Ammon's horn (tissue), 1 donor: ENCODE results near the gene ATRIP.

Source experiments
- DNase-seq: peaks from one replicate; pipeline ENCODE4 v3.0.0-alpha.2; 2016; ENCODE audit warnings: low spot score

Gene ATRIP

GRCh38 chr3:48504051-48504946 lies 57.8 kb downstream of the ATRIP start, which contains the start of gene SHISA5:
TSS of gene SHISA5 (minus strand) at chr3:48504174. CDS start at chr3:48504094, 80 bp downstream.
- peak; percentile 76 for DNase-seq

DNA sequence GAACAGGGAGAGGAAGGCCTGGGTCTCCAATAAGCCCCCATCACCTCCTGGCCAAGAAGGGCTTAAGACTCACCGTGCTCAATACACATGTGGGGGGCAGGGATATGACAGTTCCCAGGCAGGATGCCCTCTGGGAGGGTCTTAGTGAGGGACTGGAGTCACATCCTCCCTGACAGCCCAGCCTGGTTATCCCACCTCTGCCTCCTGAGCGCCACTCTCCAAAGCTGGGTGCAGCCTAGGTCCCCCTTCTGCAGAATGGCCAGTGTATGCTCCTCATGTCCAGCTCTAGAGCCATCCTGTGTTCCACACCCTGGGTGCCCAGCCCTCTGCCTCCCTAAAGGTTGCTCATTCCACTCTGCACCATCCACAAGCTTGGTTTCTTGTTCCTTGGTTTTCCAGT lies 58.6 kb downstream of the ATRIP start:
- no peak for DNase-seq

GRCh38 chr3:48505968-48506504 lies 59.5 kb downstream of the ATRIP start:
- no peak for DNase-seq

- peak; percentile 40 for DNase-seq
Measured at GRCh38 chr3:48507256-48508061, 60.9 kb downstream of the ATRIP start.

DNA sequence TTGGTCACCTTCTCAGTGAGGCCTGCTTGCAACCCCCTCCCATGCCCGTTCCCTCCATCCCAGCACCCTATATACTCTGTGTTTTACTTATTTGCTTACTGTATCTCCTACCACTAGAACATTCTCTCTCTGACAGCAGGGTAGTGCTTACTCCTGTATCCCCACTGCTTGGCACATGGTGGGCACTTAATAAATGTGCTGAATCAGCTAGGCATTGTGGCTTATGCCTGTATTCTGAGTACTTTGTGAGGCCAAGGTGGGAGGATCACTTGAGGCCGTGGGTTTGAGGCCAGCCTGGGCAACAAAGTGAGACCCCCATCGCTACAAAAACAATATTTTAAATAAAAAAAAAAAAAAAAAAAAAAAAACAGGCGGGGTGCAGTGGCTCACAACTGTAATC lies 65.0 kb downstream of the ATRIP start:
- no peak for DNase-seq

DNA sequence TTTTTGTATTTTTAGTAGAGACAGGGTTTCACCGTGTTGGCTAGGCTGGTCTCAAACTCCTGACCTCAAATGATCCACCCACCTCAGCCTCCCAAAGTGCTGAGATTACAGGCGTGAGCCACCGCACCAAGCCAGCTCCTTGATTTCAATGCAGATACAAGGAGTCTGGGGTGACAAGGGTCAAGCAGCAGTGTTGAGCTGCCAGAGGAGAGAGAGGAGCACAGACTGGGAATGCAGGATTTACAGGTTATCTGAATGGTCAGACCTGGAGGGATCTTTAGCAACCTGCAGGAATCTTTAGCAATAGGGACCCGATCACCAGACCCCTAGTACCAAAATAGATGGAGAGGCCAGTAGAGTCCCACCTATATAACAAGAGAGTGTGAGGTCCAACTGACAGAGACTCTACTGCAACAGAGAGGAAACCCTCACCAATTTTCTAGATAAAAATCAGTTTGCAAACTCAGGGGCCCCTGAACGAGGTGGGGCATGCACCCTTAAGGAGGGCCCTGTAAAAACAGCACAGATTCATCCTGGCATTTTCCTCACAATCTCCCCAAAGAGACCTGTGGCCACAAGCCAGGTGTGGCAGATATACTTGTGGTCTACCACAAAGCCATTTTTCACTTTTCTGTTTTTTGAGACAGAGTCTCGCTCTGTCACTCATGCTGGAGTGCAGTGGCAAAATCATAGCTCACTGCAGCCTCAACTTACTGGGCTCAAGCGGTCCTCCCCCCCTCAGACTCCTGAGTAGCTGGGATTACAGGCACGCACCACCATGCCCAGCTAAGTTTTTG lies 68.1 kb downstream of the ATRIP start:
- no peak for DNase-seq
